ENCODE measurements around the gene SENP7.

The SENP7 gene

DNA sequence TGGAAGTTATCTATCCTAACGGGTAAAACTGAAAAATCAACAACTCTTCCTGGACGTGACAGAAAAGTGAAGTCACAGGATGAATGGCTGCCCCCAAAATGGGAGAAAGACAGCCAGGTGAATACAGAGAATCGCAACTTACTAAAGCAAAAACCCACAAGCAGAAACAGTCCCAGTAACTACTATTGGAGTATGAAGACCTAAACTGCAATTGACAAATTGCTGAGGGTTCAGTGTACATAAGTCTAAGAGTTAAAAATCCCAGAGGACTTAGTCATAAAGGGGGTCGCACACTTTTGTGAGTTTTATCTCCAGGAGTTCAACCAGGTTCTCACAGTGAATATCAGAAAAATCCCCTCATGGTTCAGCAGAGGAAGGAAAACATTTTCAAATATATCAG, 135.8 kb downstream of the SENP7 start:
- H3K9me3 ChIP-seq (ENCODE audit: insufficient read depth, low read length) = no peaks in the 10 kb centered on the region
- H3K36me3 ChIP-seq (ENCODE audit: insufficient read depth, insufficient read length, low read length) = no peaks in the 10 kb centered on the region
- H3K4me1 ChIP-seq (ENCODE audit: insufficient read depth, insufficient read length) = no peaks in the 10 kb centered on the region
- TF ChIP-seq YY1 (IDR thresholded peaks at IDR 0.05; ENCODE audit: insufficient read depth, insufficient read length) = no peak
- no peak for TF ChIP-seq SUZ12 (IDR thresholded peaks at IDR 0.05; ENCODE audit: extremely low read depth, insufficient read depth, insufficient read length)
- no peak for TF ChIP-seq ZNF274 (IDR thresholded peaks at IDR 0.05; ENCODE audit: low read depth, low read length)
- no peak for DNase-seq (ENCODE audit: low read depth, low spot score)
- no peak overlapping the region for H3K9ac ChIP-seq (ENCODE audit: insufficient read length, low read depth)
- no peak overlapping the region for H3K4me3 ChIP-seq (ENCODE audit: insufficient read length, low read depth)
- no peaks in the 10 kb centered on the region for H3K27me3 ChIP-seq (ENCODE audit: insufficient read depth, insufficient read length)

- no peak overlapping the region for H3K4me3 ChIP-seq (ENCODE audit: insufficient read length, low read depth)
- DNase-seq (ENCODE audit: low read depth, low spot score) = no peak
- no peak for TF ChIP-seq ZNF274 (IDR thresholded peaks at IDR 0.05; ENCODE audit: low read depth, low read length)
- TF ChIP-seq YY1 (IDR thresholded peaks at IDR 0.05; ENCODE audit: insufficient read depth, insufficient read length) = no peak
- TF ChIP-seq SUZ12 (IDR thresholded peaks at IDR 0.05; ENCODE audit: extremely low read depth, insufficient read depth, insufficient read length) = no peak
- no peaks in the 10 kb centered on the region for H3K9me3 ChIP-seq (ENCODE audit: insufficient read depth, low read length)
- H3K36me3 ChIP-seq (ENCODE audit: insufficient read depth, insufficient read length, low read length) = no peaks in the 10 kb centered on the region
- H3K9ac ChIP-seq (ENCODE audit: insufficient read length, low read depth) = no peak overlapping the region
- H3K4me1 ChIP-seq (ENCODE audit: insufficient read depth, insufficient read length) = no peaks in the 10 kb centered on the region
- H3K27me3 ChIP-seq (ENCODE audit: insufficient read depth, insufficient read length) = no peaks in the 10 kb centered on the region
Measured at GRCh38 chr3:101375586-101375985, 137.4 kb downstream of the SENP7 start.

DNA sequence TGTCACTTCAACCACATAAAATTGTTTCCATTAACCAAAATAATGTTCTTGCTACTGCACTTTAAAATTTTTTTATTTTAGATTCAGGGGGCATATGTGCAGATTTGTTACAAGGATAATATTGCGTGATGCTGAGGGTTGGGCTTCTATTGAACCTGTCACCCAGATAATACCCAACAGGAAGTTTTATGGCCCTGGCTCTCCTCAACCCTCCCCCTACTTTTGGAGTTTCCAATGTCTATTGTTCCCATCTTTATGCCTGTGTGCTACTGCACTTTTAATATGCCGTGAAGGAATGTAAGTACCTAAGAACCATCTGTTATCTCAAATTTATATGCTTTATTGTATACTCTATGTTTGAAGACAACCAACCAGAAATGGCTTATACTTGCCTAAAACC, 150.6 kb downstream of the SENP7 start:
- Histone ChIP-seq H3K36me3 (ENCODE audit: insufficient read depth, insufficient read length, low read length) (peaks cover 3% of the 10 kb centered on the region), H3K27me3 (ENCODE audit: insufficient read depth, insufficient read length) (no peaks in the 10 kb centered on the region), H3K4me3 (ENCODE audit: insufficient read length, low read depth) (no peak overlapping the region), H3K9me3 (ENCODE audit: insufficient read depth, low read length) (peaks cover 16% of the 10 kb centered on the region), H3K9ac (ENCODE audit: insufficient read length, low read depth) (no peak overlapping the region), H3K4me1 (ENCODE audit: insufficient read depth, insufficient read length) (no peaks in the 10 kb centered on the region)
- no peak for TF ChIP-seq SUZ12 (IDR thresholded peaks at IDR 0.05; ENCODE audit: extremely low read depth, insufficient read depth, insufficient read length)
- TF ChIP-seq YY1 (IDR thresholded peaks at IDR 0.05; ENCODE audit: insufficient read depth, insufficient read length) = no peak
- TF ChIP-seq ZNF274 (IDR thresholded peaks at IDR 0.05; ENCODE audit: low read depth, low read length) = no peak
- DNase-seq (ENCODE audit: low read depth, low spot score) = no peak

- no peaks in the 10 kb centered on the region for H3K36me3 ChIP-seq (ENCODE audit: insufficient read depth, insufficient read length, low read length)
- H3K27me3 ChIP-seq (ENCODE audit: insufficient read depth, insufficient read length) = no peaks in the 10 kb centered on the region
- no peaks in the 10 kb centered on the region for H3K4me1 ChIP-seq (ENCODE audit: insufficient read depth, insufficient read length)
- TF ChIP-seq YY1 (IDR thresholded peaks at IDR 0.05; ENCODE audit: insufficient read depth, insufficient read length) = no peak
- TF ChIP-seq ZNF274 (IDR thresholded peaks at IDR 0.05; ENCODE audit: low read depth, low read length) = no peak
- TF ChIP-seq SUZ12 (IDR thresholded peaks at IDR 0.05; ENCODE audit: extremely low read depth, insufficient read depth, insufficient read length) = no peak
- no peak for DNase-seq (ENCODE audit: low read depth, low spot score)
- no peak overlapping the region for H3K9ac ChIP-seq (ENCODE audit: insufficient read length, low read depth)
- H3K4me3 ChIP-seq (ENCODE audit: insufficient read length, low read depth) = no peak overlapping the region
- 0 out of 2 replicates have a peak, but pooled peaks cover 1% of the 10 kb centered on the region for H3K9me3 ChIP-seq (ENCODE audit: insufficient read depth, low read length)
Measured at GRCh38 chr3:101351829-101352228, 161.2 kb downstream of the SENP7 start.

DNA sequence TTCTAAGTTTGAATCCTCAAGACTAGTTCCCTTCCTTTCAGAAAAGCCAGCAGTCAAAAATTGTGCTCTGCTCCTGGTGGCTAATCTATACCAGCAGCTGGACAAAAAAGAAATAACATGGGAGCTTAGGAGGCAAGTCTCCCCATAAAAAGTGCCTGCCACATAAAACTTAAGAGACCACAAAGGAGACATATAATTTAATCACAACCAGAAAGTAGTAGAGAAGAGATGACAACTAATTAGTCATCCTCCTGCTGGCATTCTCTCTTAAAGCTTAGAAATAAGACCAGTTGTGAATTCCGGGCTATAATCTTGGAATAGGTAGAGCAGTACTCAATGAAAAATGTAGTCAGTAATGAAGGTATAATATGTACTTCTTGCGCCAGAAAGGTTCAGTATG, 172.4 kb downstream of the SENP7 start:
- no peak for DNase-seq (ENCODE audit: low read depth, low spot score)
- H3K9me3 ChIP-seq (ENCODE audit: insufficient read depth, low read length) = no peaks in the 10 kb centered on the region
- no peak overlapping the region for H3K9ac ChIP-seq (ENCODE audit: insufficient read length, low read depth)
- H3K27me3 ChIP-seq (ENCODE audit: insufficient read depth, insufficient read length) = no peaks in the 10 kb centered on the region
- H3K4me1 ChIP-seq (ENCODE audit: insufficient read depth, insufficient read length) = no peaks in the 10 kb centered on the region
- H3K4me3 ChIP-seq (ENCODE audit: insufficient read length, low read depth) = no peak overlapping the region
- TF ChIP-seq YY1 (IDR thresholded peaks at IDR 0.05; ENCODE audit: insufficient read depth, insufficient read length) (no peak), ZNF274 (IDR thresholded peaks at IDR 0.05; ENCODE audit: low read depth, low read length) (no peak), SUZ12 (IDR thresholded peaks at IDR 0.05; ENCODE audit: extremely low read depth, insufficient read depth, insufficient read length) (no peak)
- peaks cover 3% of the 10 kb centered on the region for H3K36me3 ChIP-seq (ENCODE audit: insufficient read depth, insufficient read length, low read length)

DNA sequence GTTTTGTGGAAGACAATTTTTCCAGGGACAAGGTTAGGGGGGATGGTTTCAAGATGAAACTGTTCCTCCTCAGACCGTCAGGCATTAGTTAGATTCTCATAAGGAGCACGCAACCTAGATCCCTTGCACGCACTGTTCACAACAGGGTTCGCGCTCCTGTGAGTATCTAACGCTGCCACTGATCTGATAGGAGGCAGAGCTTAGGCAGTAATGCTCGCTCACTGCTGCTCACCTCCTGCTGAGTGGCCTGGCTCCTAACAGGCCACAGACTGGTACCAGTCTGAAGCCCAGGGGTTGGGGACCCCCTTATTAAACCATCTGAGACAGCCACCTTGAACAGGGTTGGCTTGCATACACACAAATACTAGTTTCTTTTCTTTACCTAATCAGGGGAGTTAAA, 179.1 kb downstream of the SENP7 start:
- H3K9ac ChIP-seq (ENCODE audit: insufficient read length, low read depth) = no peak overlapping the region
- no peaks in the 10 kb centered on the region for H3K4me1 ChIP-seq (ENCODE audit: insufficient read depth, insufficient read length)
- no peak for TF ChIP-seq YY1 (IDR thresholded peaks at IDR 0.05; ENCODE audit: insufficient read depth, insufficient read length)
- no peak for TF ChIP-seq ZNF274 (IDR thresholded peaks at IDR 0.05; ENCODE audit: low read depth, low read length)
- no peak for TF ChIP-seq SUZ12 (IDR thresholded peaks at IDR 0.05; ENCODE audit: extremely low read depth, insufficient read depth, insufficient read length)
- H3K36me3 ChIP-seq (ENCODE audit: insufficient read depth, insufficient read length, low read length) = no peaks in the 10 kb centered on the region
- H3K27me3 ChIP-seq (ENCODE audit: insufficient read depth, insufficient read length) = no peaks in the 10 kb centered on the region
- no peaks in the 10 kb centered on the region for H3K9me3 ChIP-seq (ENCODE audit: insufficient read depth, low read length)
- no peak for DNase-seq (ENCODE audit: low read depth, low spot score)
- H3K4me3 ChIP-seq (ENCODE audit: insufficient read length, low read depth) = no peak overlapping the region

- DNase-seq (ENCODE audit: low read depth, low spot score) = no peak
- Histone ChIP-seq H3K27me3 (ENCODE audit: insufficient read depth, insufficient read length) (no peaks in the 10 kb centered on the region), H3K9me3 (ENCODE audit: insufficient read depth, low read length) (no peaks in the 10 kb centered on the region), H3K36me3 (ENCODE audit: insufficient read depth, insufficient read length, low read length) (no peaks in the 10 kb centered on the region), H3K9ac (ENCODE audit: insufficient read length, low read depth) (no peak overlapping the region), H3K4me3 (ENCODE audit: insufficient read length, low read depth) (no peak overlapping the region), H3K4me1 (ENCODE audit: insufficient read depth, insufficient read length) (no peaks in the 10 kb centered on the region)
- TF ChIP-seq SUZ12 (IDR thresholded peaks at IDR 0.05; ENCODE audit: extremely low read depth, insufficient read depth, insufficient read length) (no peak), YY1 (IDR thresholded peaks at IDR 0.05; ENCODE audit: insufficient read depth, insufficient read length) (no peak), ZNF274 (IDR thresholded peaks at IDR 0.05; ENCODE audit: low read depth, low read length) (no peak)
Measured at GRCh38 chr3:101329016-101329673, 183.9 kb downstream of the SENP7 start.
